Spleen (tissue), 11 donors: ENCODE measurements around the gene PTPRG. TPM values are rescaled to one million over a fixed set of nuclear protein-coding genes. Genes with fewer than 3 reads are reported as not detected.

Source experiments
- DNase-seq: peaks from one replicate; pipeline ENCODE4 v3.0.0-alpha.2; 2020
- H3K27ac ChIP-seq, 8 donors: fragments of 200-600 bp; sonication (generic) in 7 of 8; 1 replicate in 4 of 8; 2 replicates in 4 of 8; pipeline versions ENCODE4 v1.5.0 to v1.8.0; 2016 to 2021; ENCODE audit warnings: inconsistent platforms in 4 of 8, mild to moderate bottlenecking in 4 of 8, moderate library complexity in 1 of 8
- H3K27me3 ChIP-seq, 7 donors: fragments of 200-600 bp; sonication (generic) in 6 of 7; replicated peaks in 1 of 7; 1 replicate in 4 of 7; 2 replicates in 3 of 7; pipeline versions ENCODE4 v1.5.0 to v1.8.0; 2016 to 2021; ENCODE audit warnings: inconsistent platforms in 3 of 7, mild to moderate bottlenecking in 1 of 7
- H3K36me3 ChIP-seq, 6 donors: fragments of 200-600 bp; sonication (generic) in 5 of 6; 1 replicate in 4 of 6; 2 replicates in 2 of 6; pipeline versions ENCODE4 v1.5.0 to v1.8.0; 2016 to 2021; ENCODE audit warnings: inconsistent platforms in 2 of 6
- H3K4me1 ChIP-seq, 6 donors: fragments of 200-600 bp; sonication (generic) in 5 of 6; 1 replicate in 3 of 6; 2 replicates in 3 of 6; pipeline versions ENCODE4 v1.5.0 to v1.8.0; 2016 to 2021; ENCODE audit warnings: inconsistent platforms in 3 of 6
- H3K4me3 ChIP-seq, 8 donors: fragments of 200-600 bp; sonication (generic) in 7 of 8; 1 replicate in 4 of 8; 2 replicates in 4 of 8; pipeline versions ENCODE4 v1.5.0 to v1.8.0; 2016 to 2021; ENCODE audit warnings: inconsistent platforms in 4 of 8, mild to moderate bottlenecking in 4 of 8, moderate library complexity in 2 of 8
- H3K9me3 ChIP-seq, 8 donors: fragments of 200-600 bp; sonication (generic) in 7 of 8; 1 replicate in 4 of 8; 2 replicates in 4 of 8; pipeline versions ENCODE4 v1.5.0 to v1.8.0; 2016 to 2021; ENCODE audit warnings: inconsistent platforms in 4 of 8
- POLR2A ChIP-seq, 3 donors: fragments of 450-650 bp; IDR thresholded peaks; one replicate each; pipeline ENCODE4 v1.5.1; 2017; ENCODE audit warnings: antibody characterized with exemption in 3 of 3, mild to moderate bottlenecking in 1 of 3
- POLR2AphosphoS5 ChIP-seq, 3 donors: sonication (generic); formaldehyde crosslinking; IDR thresholded peaks; one replicate each; pipeline ENCODE4 v1.5.1; 2017; ENCODE audit warnings: antibody characterized with exemption in 3 of 3
- WGBS, 5 donors: extraction: QIAGEN DNeasy Blood & Tissue Kit in 3 of 5; methylation state at CpG; one replicate each; pipeline versions ENCODE4 v1.1.5 to v1.1.7; 2013 to 2018; 5-methylcytosine and 5-hydroxymethylcytosine counted together
- intact Hi-C: fragments of 100-400 bp; cut with DNase I; formaldehyde crosslinking; loops from one replicate; pipeline ENCODE4 v1.15.0; 2023; ENCODE audit warnings: low total_unique reads
- polyA plus RNA-seq, 3 donors: library from polyadenylated mRNA; stranded (reverse); fragments of 200-250 nt; gene quantifications; one replicate each; pipeline ENCODE4 v1.2.1, GENCODE V29; 2013
- total RNA-seq, 7 donors: library from RNA; depleted of rRNA in 3 of 7; stranded (reverse); fragments of >200 nt in 3 of 7; fragmentation: NEBNext Ultra II Directional in 4 of 7; extraction: Animal tissue kit (Norgen Biotek cat#: 25700) in 4 of 7; gene quantifications; one replicate each; pipeline versions ENCODE4 v1.1.0 to v1.2.1, GENCODE V29; 2016 to 2021
- TF ChIP-seq, protein P1 (sequence below), 11 experiments: fragments of 200-600 bp in 7 of 11; fragments of 450-650 bp in 4 of 11; sonication (generic) in 4 of 11; IDR thresholded peaks in 8 of 11; conservative IDR thresholded peaks in 3 of 11; 1 replicate in 7 of 11; 2 replicates in 4 of 11; pipeline versions ENCODE4 v1.4.0 to v1.8.0; 2016 to 2021; ENCODE audit warnings: antibody characterized with exemption in 11 of 11, inconsistent platforms in 4 of 11, mild to moderate bottlenecking in 1 of 11
- donor health status: healthy with polysubstance abuse.
- donor health status: DM: no; HTN: no; CAD: no; lungs with moderate emphysema.
- donor health status: DM: no; HTN: no; CAD: no.
- donor health status: Bipolar disorder and iron deficiency.
- donor health status: healthy.
- donor health status: DM: no; HTN: no; CAD: no.
- donor health status: DM: yes; HTN: yes; CAD: no.

The PTPRG gene
- total and polyA plus RNA-seq, 10 donors, result 0.89 to 77.0 (median 34.5) TPM

DNA sequence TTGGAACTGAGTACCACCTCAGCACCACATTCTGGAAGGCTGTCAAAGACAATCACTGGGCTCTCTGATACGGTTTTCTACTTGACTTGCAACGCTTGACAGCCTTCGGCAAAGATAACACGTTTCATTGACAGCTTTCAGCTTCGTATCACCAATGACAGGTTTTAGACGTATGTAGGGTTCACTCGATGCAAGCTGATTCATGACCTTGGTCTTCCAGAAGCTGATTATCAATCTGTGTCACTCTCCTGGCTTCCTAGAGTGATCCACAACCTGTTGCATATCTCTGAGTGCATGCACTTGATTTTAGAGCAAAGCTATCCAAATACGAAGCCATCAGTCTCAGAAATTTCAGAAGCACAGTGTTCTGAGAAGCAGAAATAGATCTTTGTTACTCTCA, 430.3 kb downstream of the PTPRG start:
- Histone ChIP-seq H3K36me3 (no peaks in the 10 kb centered on the region), H3K4me1 (peaks cover 0 to 5% (median 0%) of the 10 kb centered on the region in 6 donors), H3K27me3 (no peaks in the 10 kb centered on the region), H3K27ac (no peak overlapping the region), H3K4me3 (no peak overlapping the region), H3K9me3 (no peaks in the 10 kb centered on the region)
- intact Hi-C loops, result no loop called here
- TF ChIP-seq POLR2A (IDR thresholded peaks at IDR 0.05), result no peak
- TF ChIP-seq, protein P1, sequence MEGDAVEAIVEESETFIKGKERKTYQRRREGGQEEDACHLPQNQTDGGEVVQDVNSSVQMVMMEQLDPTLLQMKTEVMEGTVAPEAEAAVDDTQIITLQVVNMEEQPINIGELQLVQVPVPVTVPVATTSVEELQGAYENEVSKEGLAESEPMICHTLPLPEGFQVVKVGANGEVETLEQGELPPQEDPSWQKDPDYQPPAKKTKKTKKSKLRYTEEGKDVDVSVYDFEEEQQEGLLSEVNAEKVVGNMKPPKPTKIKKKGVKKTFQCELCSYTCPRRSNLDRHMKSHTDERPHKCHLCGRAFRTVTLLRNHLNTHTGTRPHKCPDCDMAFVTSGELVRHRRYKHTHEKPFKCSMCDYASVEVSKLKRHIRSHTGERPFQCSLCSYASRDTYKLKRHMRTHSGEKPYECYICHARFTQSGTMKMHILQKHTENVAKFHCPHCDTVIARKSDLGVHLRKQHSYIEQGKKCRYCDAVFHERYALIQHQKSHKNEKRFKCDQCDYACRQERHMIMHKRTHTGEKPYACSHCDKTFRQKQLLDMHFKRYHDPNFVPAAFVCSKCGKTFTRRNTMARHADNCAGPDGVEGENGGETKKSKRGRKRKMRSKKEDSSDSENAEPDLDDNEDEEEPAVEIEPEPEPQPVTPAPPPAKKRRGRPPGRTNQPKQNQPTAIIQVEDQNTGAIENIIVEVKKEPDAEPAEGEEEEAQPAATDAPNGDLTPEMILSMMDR (IDR thresholded peaks at IDR 0.05 in 8 of 11, conservative IDR thresholded peaks at IDR 0.05 in 3 of 11), result no peak
- TF ChIP-seq POLR2AphosphoS5 (IDR thresholded peaks at IDR 0.05), result no peak
- 83 to 93% (median 87%) methylated on average over 8 of the region's 8 CpGs for WGBS, 5 donors
- no peak for DNase-seq

DNA sequence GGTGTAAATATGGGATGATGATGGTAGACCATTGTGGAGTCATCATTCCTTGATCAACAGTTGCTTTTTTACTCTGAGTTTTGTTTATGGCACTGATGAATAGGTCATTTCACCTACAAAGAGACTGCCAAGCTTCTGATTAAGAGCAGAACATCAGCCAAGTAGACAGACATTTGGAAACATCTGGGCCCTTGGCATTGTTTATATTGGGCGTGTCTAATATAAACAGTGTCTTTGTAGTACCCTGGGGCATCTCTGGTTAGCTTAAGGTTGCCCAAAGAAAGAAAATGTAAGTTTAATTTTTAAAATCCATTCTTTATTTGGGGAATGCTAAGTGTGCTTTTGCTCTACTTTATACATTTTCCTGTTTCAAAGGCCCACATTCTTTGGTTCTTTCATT, 435.0 kb downstream of the PTPRG start:
- intact Hi-C loops, result no loop called here
- 51 to 78% (median 68%) methylated on average over 1 of the region's 1 CpG for WGBS, 5 donors

DNA sequence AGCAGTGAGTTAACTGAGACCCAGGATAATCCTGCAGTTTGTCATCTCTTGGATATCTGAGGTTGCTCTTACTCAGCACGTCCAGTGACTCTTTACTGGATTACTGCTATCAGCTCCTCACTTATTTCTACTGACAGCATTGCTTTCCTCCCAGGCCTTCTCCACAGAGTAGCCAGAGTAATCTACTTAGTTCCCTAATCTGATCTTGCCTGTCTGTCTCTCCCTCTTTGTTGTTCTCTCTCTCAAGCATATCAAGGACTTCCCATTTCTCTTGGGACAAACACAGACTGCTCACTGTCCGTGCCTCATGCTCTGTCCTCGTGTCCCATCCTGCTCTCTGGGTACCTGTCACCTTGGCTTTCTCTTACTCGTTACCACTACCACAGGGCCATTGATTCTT, 435.7 kb downstream of the PTPRG start:
- intact Hi-C loops, result no loop called here
- Histone ChIP-seq H3K4me3 (no peak overlapping the region), H3K36me3 (no peaks in the 10 kb centered on the region), H3K27me3 (no peaks in the 10 kb centered on the region), H3K4me1 (peaks cover 0 to 5% (median 0%) of the 10 kb centered on the region in 6 donors), H3K27ac (no peak overlapping the region), H3K9me3 (no peaks in the 10 kb centered on the region)
- no peak for DNase-seq
- TF ChIP-seq POLR2AphosphoS5 (IDR thresholded peaks at IDR 0.05) (no peak), POLR2A (IDR thresholded peaks at IDR 0.05) (no peak)
- TF ChIP-seq, protein P1 (IDR thresholded peaks at IDR 0.05 in 8 of 11, conservative IDR thresholded peaks at IDR 0.05 in 3 of 11), result no peak
- 71 to 88% (median 77%) methylated on average over 4 of the region's 4 CpGs for WGBS, 5 donors

More for the DNA sequence above, 435.0 kb downstream of the PTPRG start:
- no peak for DNase-seq
- no peaks in the 10 kb centered on the region for H3K27me3 ChIP-seq
- no peak overlapping the region for H3K4me3 ChIP-seq
- H3K27ac ChIP-seq, result no peak overlapping the region
- H3K36me3 ChIP-seq, result no peaks in the 10 kb centered on the region
- H3K4me1 ChIP-seq, result peaks cover 0 to 5% (median 0%) of the 10 kb centered on the region in 6 donors
- H3K9me3 ChIP-seq, result no peaks in the 10 kb centered on the region
- no peak for TF ChIP-seq POLR2A (IDR thresholded peaks at IDR 0.05)
- no peak for TF ChIP-seq POLR2AphosphoS5 (IDR thresholded peaks at IDR 0.05)
- TF ChIP-seq, protein P1 (IDR thresholded peaks at IDR 0.05 in 8 of 11, conservative IDR thresholded peaks at IDR 0.05 in 3 of 11), result no peak

DNA sequence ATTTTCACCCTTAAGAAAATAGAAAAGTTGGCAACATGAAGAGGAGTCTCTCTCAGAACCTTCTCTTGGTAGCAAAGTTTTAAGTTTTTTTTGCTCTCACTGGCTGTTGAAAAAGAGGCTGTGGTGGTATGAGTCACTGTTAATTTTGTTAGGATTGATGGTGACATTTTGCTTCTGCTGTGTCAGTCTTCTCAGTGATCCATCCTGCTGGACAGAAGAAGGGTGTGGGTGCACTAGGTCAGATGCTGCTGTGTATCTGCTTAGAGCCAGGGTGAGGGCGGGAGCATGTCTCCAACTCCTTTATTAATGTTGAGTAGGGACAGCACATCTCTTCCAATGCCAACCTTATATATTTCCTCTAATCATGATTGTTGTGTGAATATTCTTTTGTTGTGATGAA, 442.5 kb downstream of the PTPRG start:
- Histone ChIP-seq H3K36me3 (no peaks in the 10 kb centered on the region), H3K4me3 (no peak overlapping the region), H3K9me3 (no peaks in the 10 kb centered on the region), H3K27ac (no peak overlapping the region), H3K4me1 (no peaks in the 10 kb centered on the region), H3K27me3 (no peaks in the 10 kb centered on the region)
- WGBS, 5 donors, result 92 to 100% (median 93%) methylated on average over 1 of the region's 1 CpG
- intact Hi-C loops, result no loop called here
- DNase-seq, result no peak
- no peak for TF ChIP-seq POLR2A (IDR thresholded peaks at IDR 0.05)
- TF ChIP-seq, protein P1 (IDR thresholded peaks at IDR 0.05 in 8 of 11, conservative IDR thresholded peaks at IDR 0.05 in 3 of 11), result no peak
- no peak for TF ChIP-seq POLR2AphosphoS5 (IDR thresholded peaks at IDR 0.05)
